NOMO-1 treated with DMSO at 0.1 percent for 48 hours (cell line): ENCODE data around the gene NECTIN1.

Experiments
- DNase-seq: peaks from one replicate; lab custom pipeline; 2025; ENCODE audit not compliant: unreplicated experiment; lab: John Stamatoyannopoulos, UW

Gene NECTIN1

DNA sequence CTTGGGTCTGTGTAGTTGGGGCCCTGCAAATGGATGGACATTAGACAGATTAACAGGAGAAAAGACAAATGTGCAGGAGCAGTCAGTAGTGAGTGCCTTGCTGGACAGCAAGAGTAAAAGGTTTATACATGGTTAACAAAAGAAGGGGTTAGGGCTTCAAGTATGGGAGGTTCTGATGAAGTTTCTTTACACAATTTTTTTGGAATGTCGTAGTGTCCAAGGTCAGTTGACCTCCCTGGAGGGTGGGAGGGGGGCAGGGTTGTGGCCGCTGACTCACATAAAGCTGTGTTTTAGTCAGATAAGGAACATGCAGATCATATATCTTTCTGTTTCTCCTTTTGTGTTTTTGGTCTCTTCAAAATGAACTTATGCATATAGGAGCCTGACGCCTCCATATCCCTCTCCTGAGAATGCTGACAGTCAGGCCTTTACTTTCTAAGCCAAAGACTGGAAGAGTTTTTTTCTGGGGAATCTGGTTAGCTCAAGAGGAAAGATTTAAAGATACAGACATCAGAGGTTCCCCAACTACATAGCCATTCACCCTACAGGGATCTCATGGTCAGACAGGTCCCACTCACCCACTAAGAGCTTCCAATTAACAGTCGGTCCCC lies 134.3 kb downstream of the NECTIN1 start:
- DNase-seq: peak; percentile 22

DNA sequence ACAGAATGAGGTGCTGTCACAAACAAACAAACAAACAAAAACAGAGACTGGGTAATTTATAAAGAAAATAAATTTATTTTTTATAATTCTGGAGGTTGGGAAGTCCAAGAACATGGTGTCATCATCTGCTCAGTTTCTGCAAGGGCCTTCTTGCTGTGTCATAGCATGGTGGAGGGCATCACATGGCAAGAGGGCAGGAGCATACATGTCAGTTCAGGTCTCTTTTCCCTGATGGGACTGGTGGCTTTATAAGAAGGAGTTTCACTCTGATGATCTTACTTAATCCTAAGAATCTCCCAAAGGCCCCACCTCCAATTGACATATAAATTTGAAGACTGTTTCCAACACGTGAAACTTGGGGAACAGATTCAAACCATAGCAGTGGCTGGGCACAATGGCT lies 135.7 kb downstream of the NECTIN1 start:
- DNase-seq: no peak

DNA sequence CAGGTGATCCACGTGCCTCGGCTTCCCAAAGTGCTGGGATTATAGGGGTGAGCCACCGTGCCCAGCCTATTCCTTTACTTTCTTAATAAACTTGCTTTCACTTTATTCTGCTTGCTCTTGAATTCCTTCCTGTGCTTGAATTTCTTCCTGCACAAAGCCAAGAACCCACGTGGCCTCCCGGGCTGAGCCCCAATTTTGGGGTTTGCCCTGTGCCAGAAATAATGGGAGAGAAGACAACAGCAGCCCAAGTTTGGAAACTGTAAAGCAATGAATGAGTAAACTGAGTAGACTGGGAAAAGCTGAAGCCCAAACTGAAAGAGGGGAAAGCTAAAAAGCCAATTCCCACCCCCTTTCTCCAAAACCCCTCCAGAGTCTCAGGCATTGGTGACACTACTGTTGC lies 136.4 kb downstream of the NECTIN1 start:
- no peak for DNase-seq

DNA sequence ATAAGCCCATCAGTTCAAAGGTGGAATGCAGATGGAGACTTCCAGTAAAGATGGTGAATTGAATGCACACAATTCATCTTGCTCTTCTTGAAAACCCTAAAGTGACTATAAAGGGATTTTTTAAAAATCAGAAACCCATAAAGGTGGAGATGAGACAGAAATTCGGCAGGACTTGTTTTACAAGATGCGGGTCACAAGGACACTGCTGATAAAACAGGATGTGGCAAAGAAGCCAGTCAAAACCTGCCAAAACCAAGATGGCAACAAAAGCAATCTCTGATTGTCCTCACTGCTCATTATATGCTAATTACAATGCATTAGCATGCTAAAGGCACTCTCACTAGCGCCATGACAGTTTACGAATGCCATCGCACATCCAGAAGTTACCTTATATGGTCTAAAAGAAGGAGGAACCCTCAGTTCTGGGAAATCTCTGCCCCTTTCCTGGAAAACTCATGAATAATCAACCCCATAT lies 137.1 kb downstream of the NECTIN1 start:
- no peak for DNase-seq

DNA sequence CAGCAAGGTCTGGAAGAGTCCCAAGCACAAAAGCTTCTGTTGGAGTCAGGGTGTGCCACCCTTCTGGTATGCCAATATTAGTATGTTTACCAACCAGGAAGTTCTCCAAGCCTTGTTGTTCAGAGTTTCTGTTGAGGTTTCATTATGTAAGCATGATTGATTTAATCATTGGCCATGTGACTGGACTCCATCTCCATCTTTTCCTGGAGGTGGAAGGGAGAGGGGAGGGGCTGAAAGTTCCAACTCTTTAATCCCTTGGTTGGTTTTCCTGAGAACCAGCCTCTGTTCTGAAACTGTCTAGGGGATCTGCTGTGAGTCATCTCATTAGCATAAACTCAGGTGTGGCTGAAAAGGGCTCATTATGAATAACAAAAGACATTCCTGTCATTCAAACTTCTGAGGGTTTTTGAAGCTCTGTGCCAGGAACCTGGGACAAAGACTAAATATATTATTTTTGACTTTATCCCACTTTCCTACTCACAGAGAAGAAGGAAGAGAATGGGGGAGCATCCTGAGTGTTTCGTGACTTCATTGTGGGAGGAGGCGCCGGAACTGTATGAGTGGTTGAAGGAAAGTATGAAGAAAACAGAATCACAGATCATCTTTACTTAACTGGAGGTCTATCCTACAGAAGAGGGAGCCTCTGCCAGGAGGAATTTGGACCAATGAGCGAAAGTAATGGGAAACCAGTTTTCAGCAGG lies 138.2 kb downstream of the NECTIN1 start:
- peak; percentile 28 for DNase-seq

DNA sequence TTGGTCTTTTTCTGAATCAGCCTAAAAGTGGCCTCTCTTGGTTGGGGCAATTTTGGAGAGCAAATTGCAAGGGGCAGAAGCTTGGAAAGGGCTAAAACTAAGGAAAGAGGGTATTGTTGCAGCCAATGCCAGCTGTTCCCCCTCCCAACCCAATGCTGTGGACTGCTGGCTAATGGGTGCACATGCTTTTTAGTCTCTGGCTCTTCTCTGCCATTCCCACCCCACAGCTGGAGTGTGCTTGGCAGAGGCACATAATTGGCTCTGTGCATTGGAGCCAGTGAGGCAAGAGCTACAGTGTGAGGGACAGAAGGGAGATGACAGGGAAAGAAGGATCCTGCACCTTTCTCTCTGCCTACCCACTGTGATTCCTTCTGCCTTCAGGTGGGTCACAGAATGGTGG lies 140.0 kb downstream of the NECTIN1 start:
- no peak for DNase-seq
